ENCODE measurements around the gene CRTAP.
"Not testable (repeated sequence)": the region's sequence is repeated elsewhere in the genome, so short reads cannot be mapped to it uniquely, and the experiment has no call there.

CRTAP gene

GRCh38 chr3:33113772-33114621 lies at the start of gene CRTAP:
TSS of gene CRTAP (plus strand) at chr3:33114014. CDS start at chr3:33114078, 64 bp downstream.
- Histone ChIP-seq H3K9ac (peak within 1 kb of the TSS; percentile 79 to 96 (median 91)), H4K20me1 (peaks cover 0 to 23% (median 5%) of the 10 kb centered on the region in 11 experiments; a peak in 10 of 22 replicates), H3K4me2 (peak within 1 kb of the TSS; percentile 72 to 97 (median 91)), H3K4me1 (peaks cover 40 to 72% (median 51%) of the 10 kb centered on the region in 10 experiments), H3K9me3 (replicated peaks in 1 of 11) (peaks cover 0 to 5% (median 0%) of the 10 kb centered on the region in 11 experiments; a peak in 3 of 22 replicates), H3K36me3 (peaks cover 0 to 28% (median 21%) of the 10 kb centered on the region in 11 experiments; a peak in 13 of 22 replicates), H3K27me3 (no peaks in the 10 kb centered on the region), H3K4me3 (peak within 1 kb of the TSS; percentile 61 to 83 (median 74)), H3K27ac (peak within 1 kb of the TSS; percentile 77 to 96 (median 93))
- TF ChIP-seq Cebpa-rat (IDR thresholded peaks at IDR 0.05): no peak

GRCh38 chr3:33064929-33065328 lies 48.9 kb upstream of the CRTAP start:
- no peaks in the 10 kb centered on the region for H3K9me3 ChIP-seq (replicated peaks in 1 of 11)
- peaks cover 0 to 21% (median 0%) of the 10 kb centered on the region in 11 experiments; a peak in 4 of 22 replicates for H4K20me1 ChIP-seq

DNA sequence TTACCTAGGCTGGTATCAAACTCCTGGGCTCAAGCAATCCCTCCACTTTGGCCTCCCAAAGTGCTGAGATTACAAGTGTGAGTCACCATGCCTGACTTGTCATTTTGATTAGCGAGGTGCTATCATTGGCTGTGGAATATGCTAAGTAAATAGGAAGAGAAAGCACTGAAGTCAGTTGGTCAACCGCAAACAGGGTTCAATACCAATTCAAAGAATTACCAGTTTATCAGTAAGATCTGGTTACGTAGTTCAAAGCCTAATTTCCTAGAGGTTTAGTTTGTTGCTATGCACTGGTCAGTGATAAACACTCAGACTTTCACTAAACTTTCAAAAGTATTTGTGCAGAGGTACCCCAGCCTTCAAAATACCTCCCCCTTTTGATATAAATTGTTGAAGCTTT lies 46.3 kb upstream of the CRTAP start:
- H3K4me2 ChIP-seq: no peak overlapping the region
- no peak for TF ChIP-seq Cebpa-rat (IDR thresholded peaks at IDR 0.05)
- H3K27ac ChIP-seq: no peak overlapping the region
- H4K20me1 ChIP-seq: peaks cover 0 to 47% (median 3%) of the 10 kb centered on the region in 11 experiments; a peak in 12 of 22 replicates
- H3K9ac ChIP-seq: no peak overlapping the region
- H3K27me3 ChIP-seq: no peaks in the 10 kb centered on the region
- H3K36me3 ChIP-seq: peaks cover 49 to 100% (median 89%) of the 10 kb centered on the region in 11 experiments
- no peaks in the 10 kb centered on the region for H3K4me1 ChIP-seq
- no peaks in the 10 kb centered on the region for H3K9me3 ChIP-seq (replicated peaks in 1 of 11)
- H3K4me3 ChIP-seq: no peak overlapping the region

More at GRCh38 chr3:33064929-33065328, 48.9 kb upstream of the CRTAP start:
- Histone ChIP-seq H3K36me3 (peaks cover 55 to 100% (median 89%) of the 10 kb centered on the region in 11 experiments), H3K9ac (no peak overlapping the region), H3K4me1 (peaks cover 0 to 9% (median 0%) of the 10 kb centered on the region in 10 experiments; a peak in 4 of 20 replicates), H3K4me3 (no peak overlapping the region), H3K4me2 (no peak overlapping the region), H3K27me3 (no peaks in the 10 kb centered on the region), H3K27ac (no peak overlapping the region)
- no peak for TF ChIP-seq Cebpa-rat (IDR thresholded peaks at IDR 0.05)

GRCh38 chr3:33069862-33070261 lies 44.0 kb upstream of the CRTAP start:
- H3K27ac ChIP-seq: not testable (repeated sequence)

GRCh38 chr3:33071181-33071580 lies 42.6 kb upstream of the CRTAP start:
- H3K4me3 ChIP-seq: no peak overlapping the region
- peaks cover 0 to 10% (median 0%) of the 10 kb centered on the region in 10 experiments; a peak in 2 of 20 replicates for H3K4me1 ChIP-seq
- no peak overlapping the region for H3K9ac ChIP-seq
- H3K4me2 ChIP-seq: no peak overlapping the region
- H4K20me1 ChIP-seq: peaks cover 9 to 75% (median 28%) of the 10 kb centered on the region in 11 experiments; a peak in 15 of 22 replicates
- TF ChIP-seq Cebpa-rat (IDR thresholded peaks at IDR 0.05): no peak
- no peak overlapping the region for H3K27ac ChIP-seq
- H3K9me3 ChIP-seq (replicated peaks in 1 of 11): no peaks in the 10 kb centered on the region
- peaks cover 39 to 86% (median 69%) of the 10 kb centered on the region in 11 experiments for H3K36me3 ChIP-seq
- H3K27me3 ChIP-seq: no peaks in the 10 kb centered on the region

More at GRCh38 chr3:33069862-33070261, 44.0 kb upstream of the CRTAP start:
- Histone ChIP-seq H3K36me3 (peaks cover 45 to 86% (median 73%) of the 10 kb centered on the region in 11 experiments), H4K20me1 (peaks cover 5 to 69% (median 17%) of the 10 kb centered on the region in 11 experiments; a peak in 14 of 22 replicates)
- not testable (repeated sequence) for H3K4me2 ChIP-seq; H3K9ac ChIP-seq; H3K4me1 ChIP-seq; H3K4me3 ChIP-seq; H3K27me3 ChIP-seq; H3K9me3 ChIP-seq (replicated peaks in 1 of 11)

- no peak overlapping the region for H3K4me3 ChIP-seq
- H3K36me3 ChIP-seq: peaks cover 43 to 86% (median 67%) of the 10 kb centered on the region in 11 experiments
- no peak overlapping the region for H3K4me2 ChIP-seq
- no peak overlapping the region for H3K27ac ChIP-seq
- no peaks in the 10 kb centered on the region for H3K9me3 ChIP-seq (replicated peaks in 1 of 11)
- no peak for TF ChIP-seq Cebpa-rat (IDR thresholded peaks at IDR 0.05)
- H3K9ac ChIP-seq: no peak overlapping the region
- peaks cover 9 to 83% (median 36%) of the 10 kb centered on the region in 11 experiments; a peak in 15 of 22 replicates for H4K20me1 ChIP-seq
- peaks cover 0 to 10% (median 0%) of the 10 kb centered on the region in 10 experiments; a peak in 2 of 20 replicates for H3K4me1 ChIP-seq
- H3K27me3 ChIP-seq: no peaks in the 10 kb centered on the region
Observed at GRCh38 chr3:33071946-33072345, 41.9 kb upstream of the CRTAP start.

GRCh38 chr3:33074217-33075067 lies 39.4 kb upstream of the CRTAP start:
- H3K36me3 ChIP-seq: peaks cover 29 to 65% (median 45%) of the 10 kb centered on the region in 11 experiments
- H4K20me1 ChIP-seq: peaks cover 9 to 98% (median 55%) of the 10 kb centered on the region in 11 experiments; a peak in 16 of 22 replicates
- TF ChIP-seq Cebpa-rat (IDR thresholded peaks at IDR 0.05): no peak
- no peak overlapping the region for H3K27ac ChIP-seq
- no peak overlapping the region for H3K9ac ChIP-seq
- H3K4me3 ChIP-seq: no peak overlapping the region
- H3K4me1 ChIP-seq: peaks cover 0 to 10% (median 0%) of the 10 kb centered on the region in 10 experiments; a peak in 2 of 20 replicates
- no peaks in the 10 kb centered on the region for H3K9me3 ChIP-seq (replicated peaks in 1 of 11)
- 0 out of 22 replicates have a peak overlapping the region, but pooled peaks of 1 of the 11 experiments have one; percentile 3 for H3K4me2 ChIP-seq
- no peaks in the 10 kb centered on the region for H3K27me3 ChIP-seq

- peaks cover 0 to 10% (median 0%) of the 10 kb centered on the region in 10 experiments; a peak in 2 of 20 replicates for H3K4me1 ChIP-seq
Observed at GRCh38 chr3:33075995-33076394, 37.8 kb upstream of the CRTAP start.

More at GRCh38 chr3:33075995-33076394, 37.8 kb upstream of the CRTAP start:
- H3K36me3 ChIP-seq: peaks cover 22 to 63% (median 31%) of the 10 kb centered on the region in 11 experiments
- no peaks in the 10 kb centered on the region for H3K9me3 ChIP-seq (replicated peaks in 1 of 11)
- no peak for TF ChIP-seq Cebpa-rat (IDR thresholded peaks at IDR 0.05)
- no peaks in the 10 kb centered on the region for H3K27me3 ChIP-seq
- no peak overlapping the region for H3K4me3 ChIP-seq
- H3K9ac ChIP-seq: no peak overlapping the region
- H4K20me1 ChIP-seq: peaks cover 12 to 99% (median 69%) of the 10 kb centered on the region in 11 experiments; a peak in 19 of 22 replicates
- H3K4me2 ChIP-seq: no peak overlapping the region
- H3K27ac ChIP-seq: no peak overlapping the region

Data from BLaER1 treated with 17β-estradiol and CSF1 and Interleukin-3, amounts not matched to agents 10 nM and 100 nM (cell line).